ENCODE measurements around the gene PBX2. TPM values are rescaled to one million over a fixed set of nuclear protein-coding genes. Genes with fewer than 3 reads are reported as not detected.

PBX2 gene
- total and polyA plus RNA-seq, 2 donors: 28.1 to 76.9 TPM

GRCh38 chr6:32210191-32210601 is 20.2 kb upstream of the PBX2 start:
- no peak overlapping the region for H3K27ac ChIP-seq (ENCODE audit: low read depth in 1 of 2, low read length in 1 of 2)
- no peak for DNase-seq (ENCODE audit: low read depth in 6 of 9, low spot score in 9 of 9)
- 93% methylated on average over 5 of the region's 5 CpGs for WGBS

GRCh38 chr6:32208996-32209395 is 19.0 kb upstream of the PBX2 start:
- Histone ChIP-seq H3K4me3 (ENCODE audit: low read length in 2 of 2) (no peak overlapping the region), H3K27ac (ENCODE audit: low read depth in 1 of 2, low read length in 1 of 2) (no peak overlapping the region), H3K4me1 (ENCODE audit: control insufficient read depth in 2 of 2, insufficient read depth in 2 of 2, low read length in 2 of 2) (peaks cover 0 to 6% of the 10 kb centered on the region in 2 donors), H3K27me3 (ENCODE audit: control insufficient read depth in 2 of 2, insufficient read depth in 1 of 2, low read length in 1 of 2) (no peaks in the 10 kb centered on the region), H3K9me3 (ENCODE audit: control insufficient read depth in 2 of 2, insufficient read depth in 1 of 2, low read length in 1 of 2) (no peaks in the 10 kb centered on the region), H3K36me3 (ENCODE audit: control insufficient read depth in 2 of 2, insufficient read depth in 2 of 2, low read length in 1 of 2) (no peaks in the 10 kb centered on the region)
- no peak for DNase-seq (ENCODE audit: low read depth in 6 of 9, low spot score in 9 of 9)
- WGBS: 94% methylated on average over 1 of the region's 1 CpG

More at GRCh38 chr6:32210191-32210601, 20.2 kb upstream of the PBX2 start:
- Histone ChIP-seq H3K27me3 (ENCODE audit: control insufficient read depth in 2 of 2, insufficient read depth in 1 of 2, low read length in 1 of 2) (no peaks in the 10 kb centered on the region), H3K4me1 (ENCODE audit: control insufficient read depth in 2 of 2, insufficient read depth in 2 of 2, low read length in 2 of 2) (peaks cover 0 to 17% of the 10 kb centered on the region in 2 donors), H3K36me3 (ENCODE audit: control insufficient read depth in 2 of 2, insufficient read depth in 2 of 2, low read length in 1 of 2) (no peaks in the 10 kb centered on the region), H3K9me3 (ENCODE audit: control insufficient read depth in 2 of 2, insufficient read depth in 1 of 2, low read length in 1 of 2) (no peaks in the 10 kb centered on the region), H3K4me3 (ENCODE audit: low read length in 2 of 2) (no peak overlapping the region)

GRCh38 chr6:32204268-32204715 is 14.3 kb upstream of the PBX2 start:
- Histone ChIP-seq H3K27ac (ENCODE audit: low read depth in 1 of 2, low read length in 1 of 2) (no peak overlapping the region), H3K36me3 (ENCODE audit: control insufficient read depth in 2 of 2, insufficient read depth in 2 of 2, low read length in 1 of 2) (no peaks in the 10 kb centered on the region), H3K4me3 (ENCODE audit: low read length in 2 of 2) (no peak overlapping the region), H3K4me1 (ENCODE audit: control insufficient read depth in 2 of 2, insufficient read depth in 2 of 2, low read length in 2 of 2) (peaks cover 0 to 20% of the 10 kb centered on the region in 2 donors), H3K9me3 (ENCODE audit: control insufficient read depth in 2 of 2, insufficient read depth in 1 of 2, low read length in 1 of 2) (no peaks in the 10 kb centered on the region), H3K27me3 (ENCODE audit: control insufficient read depth in 2 of 2, insufficient read depth in 1 of 2, low read length in 1 of 2) (no peaks in the 10 kb centered on the region)
- 96% methylated on average over 3 of the region's 3 CpGs for WGBS
- no peak for DNase-seq (ENCODE audit: low read depth in 6 of 9, low spot score in 9 of 9)

- no peak for DNase-seq (ENCODE audit: low read depth in 6 of 9, low spot score in 9 of 9)
- no peaks in the 10 kb centered on the region for H3K27me3 ChIP-seq (ENCODE audit: control insufficient read depth in 2 of 2, insufficient read depth in 1 of 2, low read length in 1 of 2)
- H3K27ac ChIP-seq (ENCODE audit: low read depth in 1 of 2, low read length in 1 of 2): no peak overlapping the region
- peaks cover 0 to 20% of the 10 kb centered on the region in 2 donors for H3K4me1 ChIP-seq (ENCODE audit: control insufficient read depth in 2 of 2, insufficient read depth in 2 of 2, low read length in 2 of 2)
- no peaks in the 10 kb centered on the region for H3K9me3 ChIP-seq (ENCODE audit: control insufficient read depth in 2 of 2, insufficient read depth in 1 of 2, low read length in 1 of 2)
- no peak overlapping the region for H3K4me3 ChIP-seq (ENCODE audit: low read length in 2 of 2)
- H3K36me3 ChIP-seq (ENCODE audit: control insufficient read depth in 2 of 2, insufficient read depth in 2 of 2, low read length in 1 of 2): no peaks in the 10 kb centered on the region
- 96% methylated on average over 9 of the region's 9 CpGs for WGBS
Measured at GRCh38 chr6:32203426-32204267, 13.6 kb upstream of the PBX2 start.

- Histone ChIP-seq H3K4me3 (ENCODE audit: low read length in 2 of 2) (no peak overlapping the region), H3K36me3 (ENCODE audit: control insufficient read depth in 2 of 2, insufficient read depth in 2 of 2, low read length in 1 of 2) (no peaks in the 10 kb centered on the region), H3K27ac (ENCODE audit: low read depth in 1 of 2, low read length in 1 of 2) (peak overlapping the region in 1 of 2 donors; percentile 18), H3K4me1 (ENCODE audit: control insufficient read depth in 2 of 2, insufficient read depth in 2 of 2, low read length in 2 of 2) (peaks cover 0 to 22% of the 10 kb centered on the region in 2 donors), H3K27me3 (ENCODE audit: control insufficient read depth in 2 of 2, insufficient read depth in 1 of 2, low read length in 1 of 2) (no peaks in the 10 kb centered on the region), H3K9me3 (ENCODE audit: control insufficient read depth in 2 of 2, insufficient read depth in 1 of 2, low read length in 1 of 2) (no peaks in the 10 kb centered on the region)
- 82% methylated on average over 9 of the region's 9 CpGs for WGBS
- DNase-seq (ENCODE audit: low read depth in 6 of 9, low spot score in 9 of 9): peak in 1 of 9 donors; percentile 39
Measured at GRCh38 chr6:32202186-32202585, 12.2 kb upstream of the PBX2 start.

- no peak for DNase-seq (ENCODE audit: low read depth in 6 of 9, low spot score in 9 of 9)
- 96% methylated on average over 13 of the region's 13 CpGs for WGBS
- Histone ChIP-seq H3K27ac (ENCODE audit: low read depth in 1 of 2, low read length in 1 of 2) (no peak overlapping the region), H3K4me3 (ENCODE audit: low read length in 2 of 2) (no peak overlapping the region), H3K36me3 (ENCODE audit: control insufficient read depth in 2 of 2, insufficient read depth in 2 of 2, low read length in 1 of 2) (no peaks in the 10 kb centered on the region), H3K4me1 (ENCODE audit: control insufficient read depth in 2 of 2, insufficient read depth in 2 of 2, low read length in 2 of 2) (peaks cover 6 to 35% of the 10 kb centered on the region in 2 donors), H3K9me3 (ENCODE audit: control insufficient read depth in 2 of 2, insufficient read depth in 1 of 2, low read length in 1 of 2) (peaks cover 0 to 5% of the 10 kb centered on the region in 2 donors), H3K27me3 (ENCODE audit: control insufficient read depth in 2 of 2, insufficient read depth in 1 of 2, low read length in 1 of 2) (no peaks in the 10 kb centered on the region)
Measured at GRCh38 chr6:32200711-32201475, 10.9 kb upstream of the PBX2 start.

- Histone ChIP-seq H3K27ac (ENCODE audit: low read depth in 1 of 2, low read length in 1 of 2) (no peak overlapping the region), H3K9me3 (ENCODE audit: control insufficient read depth in 2 of 2, insufficient read depth in 1 of 2, low read length in 1 of 2) (peaks cover 0 to 5% of the 10 kb centered on the region in 2 donors), H3K4me3 (ENCODE audit: low read length in 2 of 2) (no peak overlapping the region), H3K27me3 (ENCODE audit: control insufficient read depth in 2 of 2, insufficient read depth in 1 of 2, low read length in 1 of 2) (no peaks in the 10 kb centered on the region), H3K36me3 (ENCODE audit: control insufficient read depth in 2 of 2, insufficient read depth in 2 of 2, low read length in 1 of 2) (no peaks in the 10 kb centered on the region), H3K4me1 (ENCODE audit: control insufficient read depth in 2 of 2, insufficient read depth in 2 of 2, low read length in 2 of 2) (peaks cover 17 to 50% of the 10 kb centered on the region in 2 donors)
- WGBS: 91% methylated on average over 17 of the region's 17 CpGs
- no peak for DNase-seq (ENCODE audit: low read depth in 6 of 9, low spot score in 9 of 9)
Measured at GRCh38 chr6:32198866-32199265, 8.9 kb upstream of the PBX2 start.

GRCh38 chr6:32198345-32198696 is 8.3 kb upstream of the PBX2 start:
- peaks cover 0 to 5% of the 10 kb centered on the region in 2 donors for H3K9me3 ChIP-seq (ENCODE audit: control insufficient read depth in 2 of 2, insufficient read depth in 1 of 2, low read length in 1 of 2)
- H3K27me3 ChIP-seq (ENCODE audit: control insufficient read depth in 2 of 2, insufficient read depth in 1 of 2, low read length in 1 of 2): no peaks in the 10 kb centered on the region
- H3K27ac ChIP-seq (ENCODE audit: low read depth in 1 of 2, low read length in 1 of 2): no peak overlapping the region
- DNase-seq (ENCODE audit: low read depth in 6 of 9, low spot score in 9 of 9): no peak
- no peak overlapping the region for H3K4me3 ChIP-seq (ENCODE audit: low read length in 2 of 2)
- H3K36me3 ChIP-seq (ENCODE audit: control insufficient read depth in 2 of 2, insufficient read depth in 2 of 2, low read length in 1 of 2): no peaks in the 10 kb centered on the region
- 96% methylated on average over 3 of the region's 3 CpGs for WGBS
- peaks cover 22 to 55% of the 10 kb centered on the region in 2 donors for H3K4me1 ChIP-seq (ENCODE audit: control insufficient read depth in 2 of 2, insufficient read depth in 2 of 2, low read length in 2 of 2)

All from thymus (tissue), 11 donors.